ENCODE results near the gene KRT23.

The KRT23 gene

DNA sequence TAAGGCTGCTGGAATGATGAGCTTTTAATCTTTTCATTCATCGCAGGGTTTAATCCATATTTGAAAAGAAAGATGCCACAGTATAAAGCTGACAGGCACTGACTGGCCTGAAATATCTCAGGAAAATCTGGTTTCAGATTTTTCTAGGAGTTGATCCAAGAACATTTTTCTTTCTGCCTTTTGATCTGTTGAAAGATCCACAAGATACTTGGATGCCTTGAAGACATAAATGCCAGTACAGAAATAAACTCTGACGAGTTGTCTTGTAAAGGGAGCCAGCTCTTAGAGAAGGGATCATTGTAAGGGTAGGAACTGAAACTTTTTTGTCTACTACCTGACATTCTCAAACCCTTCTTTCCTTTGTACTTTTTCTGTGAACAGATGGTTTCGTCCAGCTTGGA lies 27.0 kb downstream of the KRT23 start:
- TF ChIP-seq ZNF274 (IDR thresholded peaks at IDR 0.05; ENCODE audit: low read depth, low read length): no peak
- TF ChIP-seq SUZ12 (IDR thresholded peaks at IDR 0.05; ENCODE audit: extremely low read depth, insufficient read depth, insufficient read length): no peak
- TF ChIP-seq YY1 (IDR thresholded peaks at IDR 0.05; ENCODE audit: insufficient read depth, insufficient read length): no peak
- no peak overlapping the region for H3K9ac ChIP-seq (ENCODE audit: insufficient read length, low read depth)
- H3K4me1 ChIP-seq (ENCODE audit: insufficient read depth, insufficient read length): no peaks in the 10 kb centered on the region
- H3K4me3 ChIP-seq (ENCODE audit: insufficient read length, low read depth): no peak overlapping the region
- H3K9me3 ChIP-seq (ENCODE audit: insufficient read depth, low read length): no peaks in the 10 kb centered on the region
- no peaks in the 10 kb centered on the region for H3K36me3 ChIP-seq (ENCODE audit: insufficient read depth, insufficient read length, low read length)
- H3K27me3 ChIP-seq (ENCODE audit: insufficient read depth, insufficient read length): no peaks in the 10 kb centered on the region
- no peak for DNase-seq (ENCODE audit: low read depth, low spot score)

DNA sequence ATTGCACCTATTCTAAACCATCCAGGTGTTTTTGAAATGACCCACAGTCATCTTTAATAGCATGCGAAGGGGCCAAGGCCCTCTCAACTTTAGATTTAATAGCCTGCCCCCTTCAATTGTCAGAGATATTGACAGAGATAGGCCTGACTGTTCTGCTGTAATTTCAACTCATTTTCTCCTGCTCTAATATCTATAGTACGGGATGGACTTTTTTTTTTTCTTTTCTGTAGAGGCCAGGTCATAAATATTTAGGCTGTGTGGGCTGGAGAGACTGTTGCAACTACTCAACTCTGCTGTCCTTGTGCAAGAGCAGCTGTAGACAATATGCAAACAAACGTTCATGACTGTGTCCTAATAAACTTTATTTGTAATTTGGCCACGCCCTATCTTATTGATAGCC lies 27.7 kb downstream of the KRT23 start:
- no peaks in the 10 kb centered on the region for H3K36me3 ChIP-seq (ENCODE audit: insufficient read depth, insufficient read length, low read length)
- H3K9me3 ChIP-seq (ENCODE audit: insufficient read depth, low read length): no peaks in the 10 kb centered on the region
- TF ChIP-seq ZNF274 (IDR thresholded peaks at IDR 0.05; ENCODE audit: low read depth, low read length) (no peak), YY1 (IDR thresholded peaks at IDR 0.05; ENCODE audit: insufficient read depth, insufficient read length) (no peak), SUZ12 (IDR thresholded peaks at IDR 0.05; ENCODE audit: extremely low read depth, insufficient read depth, insufficient read length) (no peak)
- H3K4me1 ChIP-seq (ENCODE audit: insufficient read depth, insufficient read length): no peaks in the 10 kb centered on the region
- no peak overlapping the region for H3K9ac ChIP-seq (ENCODE audit: insufficient read length, low read depth)
- no peak for DNase-seq (ENCODE audit: low read depth, low spot score)
- H3K4me3 ChIP-seq (ENCODE audit: insufficient read length, low read depth): no peak overlapping the region
- no peaks in the 10 kb centered on the region for H3K27me3 ChIP-seq (ENCODE audit: insufficient read depth, insufficient read length)

- no peak overlapping the region for H3K9ac ChIP-seq (ENCODE audit: insufficient read length, low read depth)
- H3K4me3 ChIP-seq (ENCODE audit: insufficient read length, low read depth): no peak overlapping the region
- TF ChIP-seq ZNF274 (IDR thresholded peaks at IDR 0.05; ENCODE audit: low read depth, low read length) (no peak), YY1 (IDR thresholded peaks at IDR 0.05; ENCODE audit: insufficient read depth, insufficient read length) (no peak), SUZ12 (IDR thresholded peaks at IDR 0.05; ENCODE audit: extremely low read depth, insufficient read depth, insufficient read length) (no peak)
- H3K36me3 ChIP-seq (ENCODE audit: insufficient read depth, insufficient read length, low read length): no peaks in the 10 kb centered on the region
- no peaks in the 10 kb centered on the region for H3K27me3 ChIP-seq (ENCODE audit: insufficient read depth, insufficient read length)
- peak; percentile 43 for DNase-seq (ENCODE audit: low read depth, low spot score)
- no peaks in the 10 kb centered on the region for H3K9me3 ChIP-seq (ENCODE audit: insufficient read depth, low read length)
- H3K4me1 ChIP-seq (ENCODE audit: insufficient read depth, insufficient read length): no peaks in the 10 kb centered on the region
Measured at GRCh38 chr17:40909351-40909750, 28.1 kb downstream of the KRT23 start.

- DNase-seq (ENCODE audit: low read depth, low spot score): no peak
- TF ChIP-seq SUZ12 (IDR thresholded peaks at IDR 0.05; ENCODE audit: extremely low read depth, insufficient read depth, insufficient read length) (no peak), ZNF274 (IDR thresholded peaks at IDR 0.05; ENCODE audit: low read depth, low read length) (no peak), YY1 (IDR thresholded peaks at IDR 0.05; ENCODE audit: insufficient read depth, insufficient read length) (no peak)
- no peaks in the 10 kb centered on the region for H3K9me3 ChIP-seq (ENCODE audit: insufficient read depth, low read length)
- H3K36me3 ChIP-seq (ENCODE audit: insufficient read depth, insufficient read length, low read length): no peaks in the 10 kb centered on the region
- H3K4me3 ChIP-seq (ENCODE audit: insufficient read length, low read depth): no peak overlapping the region
- H3K4me1 ChIP-seq (ENCODE audit: insufficient read depth, insufficient read length): no peaks in the 10 kb centered on the region
- no peaks in the 10 kb centered on the region for H3K27me3 ChIP-seq (ENCODE audit: insufficient read depth, insufficient read length)
- no peak overlapping the region for H3K9ac ChIP-seq (ENCODE audit: insufficient read length, low read depth)
Measured at GRCh38 chr17:40906613-40907012, 30.8 kb downstream of the KRT23 start.

DNA sequence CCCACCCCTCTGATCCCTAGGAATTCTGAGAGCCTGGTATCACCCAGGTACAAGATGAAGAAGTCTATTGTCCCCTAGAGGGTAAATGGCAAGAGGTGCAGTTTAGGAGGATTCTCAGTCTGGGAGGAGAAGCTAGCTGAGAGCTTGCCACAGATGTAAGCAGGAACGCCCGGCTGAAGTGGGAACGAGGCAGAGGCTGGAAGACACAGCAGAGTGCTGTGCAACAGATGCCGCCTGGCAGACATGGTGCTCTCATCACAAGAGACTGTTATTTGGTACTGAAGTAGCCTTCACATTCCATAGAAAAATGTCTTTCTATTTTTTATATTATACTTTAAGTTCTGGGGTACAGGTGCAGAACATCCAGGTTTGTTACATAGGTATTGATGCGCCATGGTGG lies 32.1 kb downstream of the KRT23 start:
- DNase-seq (ENCODE audit: low read depth, low spot score): no peak
- Histone ChIP-seq H3K4me1 (ENCODE audit: insufficient read depth, insufficient read length) (no peaks in the 10 kb centered on the region), H3K9me3 (ENCODE audit: insufficient read depth, low read length) (no peaks in the 10 kb centered on the region), H3K27me3 (ENCODE audit: insufficient read depth, insufficient read length) (no peaks in the 10 kb centered on the region), H3K9ac (ENCODE audit: insufficient read length, low read depth) (no peak overlapping the region), H3K36me3 (ENCODE audit: insufficient read depth, insufficient read length, low read length) (no peaks in the 10 kb centered on the region), H3K4me3 (ENCODE audit: insufficient read length, low read depth) (no peak overlapping the region)
- TF ChIP-seq YY1 (IDR thresholded peaks at IDR 0.05; ENCODE audit: insufficient read depth, insufficient read length) (no peak), ZNF274 (IDR thresholded peaks at IDR 0.05; ENCODE audit: low read depth, low read length) (no peak), SUZ12 (IDR thresholded peaks at IDR 0.05; ENCODE audit: extremely low read depth, insufficient read depth, insufficient read length) (no peak)

DNA sequence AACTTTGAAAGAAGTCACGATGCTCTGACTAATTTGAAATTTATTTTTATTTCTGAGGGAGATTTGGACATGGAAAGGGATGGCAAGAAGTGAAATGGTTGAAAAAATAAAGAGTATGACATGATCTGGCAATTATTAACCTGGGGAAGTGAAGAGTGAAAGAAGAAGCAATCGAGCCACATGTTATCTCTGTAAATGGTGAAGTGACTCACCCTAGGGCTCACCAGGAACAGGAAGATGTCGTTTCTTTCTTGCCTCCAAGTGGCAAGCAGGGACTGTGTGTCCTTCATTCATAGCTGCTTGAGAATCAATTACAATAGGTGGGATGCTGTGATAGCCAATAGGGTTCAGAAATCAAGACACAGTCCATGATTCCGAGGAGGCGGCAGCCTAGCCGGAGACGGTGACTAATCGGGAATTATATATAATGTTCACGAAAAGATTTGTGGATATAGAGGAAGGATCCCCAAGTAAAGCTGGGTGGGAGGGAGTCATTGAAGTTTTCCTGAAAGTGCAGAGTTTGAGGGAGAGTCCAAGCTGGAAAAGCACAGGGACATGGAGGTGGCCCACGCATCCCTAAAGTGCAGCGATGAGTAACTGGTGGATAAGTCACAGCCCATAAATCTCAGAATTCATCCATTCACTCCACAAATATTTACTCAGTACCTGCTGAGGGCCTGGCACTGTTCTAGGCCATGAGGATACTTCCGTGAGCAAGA lies 34.2 kb downstream of the KRT23 start:
- H3K9ac ChIP-seq (ENCODE audit: insufficient read length, low read depth): no peak overlapping the region
- H3K27me3 ChIP-seq (ENCODE audit: insufficient read depth, insufficient read length): no peaks in the 10 kb centered on the region
- H3K36me3 ChIP-seq (ENCODE audit: insufficient read depth, insufficient read length, low read length): no peaks in the 10 kb centered on the region
- no peaks in the 10 kb centered on the region for H3K4me1 ChIP-seq (ENCODE audit: insufficient read depth, insufficient read length)
- no peak for TF ChIP-seq ZNF274 (IDR thresholded peaks at IDR 0.05; ENCODE audit: low read depth, low read length)
- no peak for TF ChIP-seq YY1 (IDR thresholded peaks at IDR 0.05; ENCODE audit: insufficient read depth, insufficient read length)
- no peak for TF ChIP-seq SUZ12 (IDR thresholded peaks at IDR 0.05; ENCODE audit: extremely low read depth, insufficient read depth, insufficient read length)
- DNase-seq (ENCODE audit: low read depth, low spot score): no peak
- no peaks in the 10 kb centered on the region for H3K9me3 ChIP-seq (ENCODE audit: insufficient read depth, low read length)
- H3K4me3 ChIP-seq (ENCODE audit: insufficient read length, low read depth): no peak overlapping the region

- Histone ChIP-seq H3K4me1 (ENCODE audit: insufficient read depth, insufficient read length) (no peaks in the 10 kb centered on the region), H3K4me3 (ENCODE audit: insufficient read length, low read depth) (no peak overlapping the region), H3K36me3 (ENCODE audit: insufficient read depth, insufficient read length, low read length) (no peaks in the 10 kb centered on the region), H3K9ac (ENCODE audit: insufficient read length, low read depth) (no peak overlapping the region), H3K9me3 (ENCODE audit: insufficient read depth, low read length) (no peaks in the 10 kb centered on the region), H3K27me3 (ENCODE audit: insufficient read depth, insufficient read length) (no peaks in the 10 kb centered on the region)
- TF ChIP-seq SUZ12 (IDR thresholded peaks at IDR 0.05; ENCODE audit: extremely low read depth, insufficient read depth, insufficient read length) (no peak), YY1 (IDR thresholded peaks at IDR 0.05; ENCODE audit: insufficient read depth, insufficient read length) (no peak), ZNF274 (IDR thresholded peaks at IDR 0.05; ENCODE audit: low read depth, low read length) (no peak)
- DNase-seq (ENCODE audit: low read depth, low spot score): no peak
Measured at GRCh38 chr17:40902498-40902897, 34.9 kb downstream of the KRT23 start.
